ENCODE measurements around the gene ERBB4.

ERBB4 gene

GRCh38 chr2:211875488-211875887 is 663.1 kb downstream of the ERBB4 start:
- no peak for DNase-seq

DNA sequence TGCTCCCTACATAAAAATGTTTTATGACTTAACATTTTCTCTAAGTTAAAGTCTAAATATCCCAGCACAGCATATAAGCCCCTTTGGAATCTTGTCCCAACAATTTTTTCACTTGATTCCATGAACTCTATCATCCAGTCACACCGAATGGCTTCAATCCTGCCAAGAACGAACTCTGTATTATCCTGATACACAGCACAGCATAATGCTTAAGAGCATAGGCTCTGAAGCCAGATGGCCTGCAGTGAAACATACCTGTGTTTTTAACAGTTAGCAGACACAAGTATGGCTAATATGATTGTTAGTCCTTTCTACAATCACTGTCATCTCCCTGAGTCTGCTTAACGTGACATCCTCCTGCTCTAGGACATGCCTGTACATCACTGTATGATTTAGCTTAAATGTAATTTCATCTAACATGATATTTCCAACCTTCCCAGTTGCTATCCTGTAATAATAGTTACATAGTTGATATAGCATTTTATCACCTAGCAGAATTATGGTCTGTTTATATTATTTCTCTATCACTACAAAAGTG is 669.5 kb downstream of the ERBB4 start:
- DNase-seq, result no peak

GRCh38 chr2:211867845-211868451 is 670.7 kb downstream of the ERBB4 start:
- peak; percentile 5 for DNase-seq

DNA sequence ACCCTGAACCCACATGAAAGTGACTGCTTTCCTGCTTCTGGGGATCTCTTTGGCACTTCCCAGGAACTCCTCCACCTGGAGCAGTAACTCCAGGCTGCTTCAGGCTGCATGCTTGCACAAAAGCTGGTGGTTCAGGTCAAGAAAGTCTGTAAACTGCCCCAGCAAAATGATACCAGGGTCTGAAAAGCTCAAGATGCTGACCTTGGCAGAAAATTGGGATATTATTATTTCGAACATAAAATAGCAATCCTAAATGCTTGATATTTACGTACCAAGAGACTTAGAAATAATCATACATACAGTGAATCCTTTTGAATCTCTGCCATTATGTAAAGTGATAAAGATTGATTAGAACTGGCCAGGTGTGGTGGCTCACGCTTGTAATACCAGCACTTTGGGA is 674.3 kb downstream of the ERBB4 start:
- DNase-seq, result no peak

- no peak for DNase-seq
These were observed 678.4 kb downstream of the ERBB4 start for GRCh38 chr2:211860224-211860623.

GRCh38 chr2:211854832-211855231 is 683.8 kb downstream of the ERBB4 start:
- no peak for DNase-seq

DNA sequence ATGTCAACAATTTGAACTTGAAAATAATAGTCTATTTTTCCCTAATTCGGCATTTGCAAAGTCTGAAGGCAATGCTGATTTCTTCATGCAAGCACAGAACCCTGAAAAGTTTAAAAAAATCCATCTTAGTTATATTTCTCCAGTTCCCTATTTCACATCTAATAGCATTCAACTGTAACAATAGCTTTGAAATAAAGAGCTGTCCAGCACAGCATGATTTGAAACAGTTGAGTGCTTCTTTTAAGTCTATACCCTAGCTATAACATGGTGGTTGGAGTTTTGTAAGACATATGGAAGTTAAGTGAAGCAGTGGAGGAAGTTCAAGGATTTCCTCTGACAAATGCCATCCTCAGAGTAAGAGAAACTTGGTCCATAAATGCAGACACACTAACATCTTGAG is 691.9 kb downstream of the ERBB4 start:
- no peak for DNase-seq

DNA sequence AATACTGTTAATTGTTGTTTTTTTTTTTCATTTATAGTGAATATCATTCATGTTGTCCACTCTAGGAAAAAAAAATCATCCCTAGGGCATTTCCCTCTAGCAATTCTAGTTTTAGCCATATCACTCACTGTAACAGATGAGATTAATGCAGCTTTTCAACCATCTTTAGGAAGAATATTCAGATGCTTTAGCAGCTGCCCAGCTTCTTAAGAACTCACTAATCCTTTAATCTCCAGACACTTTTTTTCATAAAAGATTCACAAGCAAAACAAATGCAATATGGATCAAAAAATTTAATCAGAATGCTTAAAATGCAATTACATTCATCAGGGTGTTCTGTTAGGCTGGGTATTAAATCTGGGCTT is 692.6 kb downstream of the ERBB4 start:
- no peak for DNase-seq

GRCh38 chr2:211845338-211846035 is 693.1 kb downstream of the ERBB4 start:
- DNase-seq, result no peak

- DNase-seq, result no peak
These were observed 700.9 kb downstream of the ERBB4 start for GRCh38 chr2:211837706-211838105.

- no peak for DNase-seq
These were observed 701.4 kb downstream of the ERBB4 start for GRCh38 chr2:211837206-211837605.

DNA sequence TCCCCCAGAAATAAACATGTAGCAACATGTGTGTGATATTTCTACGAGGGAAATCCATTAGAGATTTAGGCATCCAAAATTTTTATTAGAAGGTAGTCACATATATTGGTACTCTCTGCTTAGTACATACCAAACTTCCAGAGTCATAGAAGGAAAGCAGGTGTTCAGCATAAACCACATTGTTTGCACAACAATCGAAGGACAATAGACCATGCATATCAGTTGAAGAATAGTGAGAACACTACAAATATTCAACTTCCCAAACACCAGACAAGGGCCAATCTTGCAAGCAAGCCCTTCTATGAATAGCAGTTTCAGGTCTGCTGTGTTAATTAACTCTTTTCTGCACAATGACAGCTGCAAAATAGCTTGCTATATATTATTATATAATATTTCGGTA is 702.2 kb downstream of the ERBB4 start:
- DNase-seq, result no peak

DNA sequence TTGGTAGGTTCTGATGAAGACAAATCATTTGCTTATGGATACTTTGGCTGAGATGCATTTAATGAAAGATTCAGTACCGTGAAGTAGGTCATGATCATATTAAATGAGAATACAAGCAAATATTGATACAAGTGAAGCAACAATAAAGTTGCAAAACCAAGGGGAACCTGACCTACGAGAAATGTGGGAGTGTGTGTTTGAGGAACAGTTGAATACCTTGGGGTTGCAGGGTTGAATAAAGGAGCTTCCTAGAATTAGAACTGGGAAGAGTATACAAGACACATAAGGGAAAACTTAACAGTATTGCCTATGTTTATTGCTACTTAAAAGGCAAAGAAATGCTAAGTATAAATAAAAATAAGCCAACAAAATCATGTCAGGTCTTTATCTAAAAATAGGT is 702.9 kb downstream of the ERBB4 start:
- no peak for DNase-seq

DNA sequence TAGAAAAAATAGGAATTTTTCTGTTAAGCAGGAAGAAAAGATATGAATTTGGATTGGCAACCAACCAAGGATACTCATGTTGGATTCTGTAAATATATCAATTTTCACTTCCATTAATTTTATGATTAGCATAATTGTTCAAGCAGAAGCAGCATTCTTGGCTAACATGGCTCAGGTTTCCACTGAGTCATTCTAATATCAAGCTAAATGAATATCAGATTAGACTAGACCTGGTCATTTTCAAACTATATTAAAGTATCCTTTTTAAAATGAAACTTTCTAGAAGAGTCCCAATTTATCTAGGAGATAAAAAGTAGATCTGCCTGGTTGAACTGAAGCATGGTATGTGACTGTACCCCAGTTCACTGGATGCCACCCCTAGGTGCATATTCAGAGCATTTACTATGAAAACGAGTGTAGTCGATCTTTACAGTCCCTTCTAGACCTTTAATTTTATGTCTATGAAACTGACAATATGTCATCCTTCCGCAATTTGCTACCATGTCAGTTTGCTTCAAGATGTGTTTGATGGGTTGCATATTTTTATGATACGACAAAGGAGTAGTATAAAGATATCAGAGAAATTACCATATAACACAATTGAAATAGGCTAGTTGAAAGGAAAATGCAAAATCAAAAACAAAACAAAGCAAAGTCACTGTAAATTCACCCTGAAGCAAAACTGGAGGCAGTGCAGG is 704.9 kb downstream of the ERBB4 start:
- no peak for DNase-seq

GRCh38 chr2:211829725-211830124 is 708.9 kb downstream of the ERBB4 start:
- no peak for DNase-seq

- DNase-seq, result no peak
These were observed 714.6 kb downstream of the ERBB4 start for GRCh38 chr2:211823886-211824479.

- no peak for DNase-seq
These were observed 715.8 kb downstream of the ERBB4 start for GRCh38 chr2:211822686-211823335.

DNA sequence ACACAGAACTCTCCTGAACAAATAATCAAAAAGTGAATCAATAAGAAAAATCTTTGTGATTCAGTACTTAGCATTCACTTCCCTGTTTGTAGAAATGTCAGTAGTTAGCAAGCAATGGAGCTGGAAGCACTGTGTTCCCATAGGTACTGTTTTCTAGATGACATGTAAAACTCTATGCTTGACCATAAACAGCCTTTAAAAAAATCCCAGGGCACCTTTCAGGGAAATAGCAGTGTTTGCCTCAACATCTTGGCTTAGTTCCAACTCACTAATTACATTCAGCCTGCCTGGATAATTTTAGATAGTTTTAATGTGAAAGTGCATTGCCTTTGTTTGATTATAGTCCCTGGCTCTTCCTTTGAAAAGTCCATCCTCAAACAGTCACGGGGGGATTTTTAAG is 721.8 kb downstream of the ERBB4 start:
- DNase-seq, result no peak

GRCh38 chr2:211812587-211812986 is 726.0 kb downstream of the ERBB4 start:
- DNase-seq, result no peak

- DNase-seq, result no peak
These were observed 735.9 kb downstream of the ERBB4 start for GRCh38 chr2:211802666-211803065.

DNA sequence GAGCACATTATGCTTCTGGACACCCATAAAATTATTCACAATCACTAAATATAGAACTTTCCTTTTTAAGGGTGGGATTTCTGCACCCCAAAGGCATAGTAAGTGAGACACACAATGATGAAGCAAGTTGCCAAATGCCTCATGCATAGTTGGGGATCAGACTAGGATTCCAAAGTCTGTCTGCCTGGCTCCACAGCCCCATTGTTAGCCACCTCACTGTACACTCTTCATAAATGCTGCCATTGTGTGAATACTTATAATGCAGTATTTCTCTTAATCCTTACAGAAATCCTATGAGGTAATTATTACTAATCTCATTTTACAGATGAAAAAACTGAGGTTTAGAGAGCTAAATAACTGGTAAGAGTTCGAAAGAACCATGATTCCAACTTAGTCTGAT is 738.6 kb downstream of the ERBB4 start:
- DNase-seq, result no peak

DNA sequence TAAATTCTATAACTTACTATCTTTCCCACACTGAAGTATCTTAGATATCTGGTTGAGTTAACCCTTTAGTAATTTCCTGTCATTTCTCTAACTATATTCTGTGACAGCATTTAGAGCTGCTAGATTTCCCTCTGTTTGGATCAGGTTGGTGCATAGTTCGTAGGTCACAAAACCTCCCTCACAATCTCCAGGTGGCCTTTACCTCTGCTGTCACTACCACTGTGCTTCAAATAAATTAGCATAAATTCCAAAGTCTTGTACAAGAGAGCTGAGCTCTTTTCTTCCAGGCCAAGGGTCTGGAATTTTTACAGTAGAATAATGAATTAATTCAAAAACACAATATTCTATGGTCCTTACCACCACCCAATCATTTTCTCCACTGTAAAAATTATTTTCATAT is 739.7 kb downstream of the ERBB4 start:
- DNase-seq, result no peak

- no peak for DNase-seq
These were observed 744.9 kb downstream of the ERBB4 start for GRCh38 chr2:211793690-211794089.
